COLO668 (cell line): ENCODE measurements around the gene PRELID3B.

Experiments used
- DNase-seq: peaks from one replicate; lab custom pipeline; 2025; ENCODE audit not compliant: unreplicated experiment; lab: John Stamatoyannopoulos, UW

Gene PRELID3B

DNA sequence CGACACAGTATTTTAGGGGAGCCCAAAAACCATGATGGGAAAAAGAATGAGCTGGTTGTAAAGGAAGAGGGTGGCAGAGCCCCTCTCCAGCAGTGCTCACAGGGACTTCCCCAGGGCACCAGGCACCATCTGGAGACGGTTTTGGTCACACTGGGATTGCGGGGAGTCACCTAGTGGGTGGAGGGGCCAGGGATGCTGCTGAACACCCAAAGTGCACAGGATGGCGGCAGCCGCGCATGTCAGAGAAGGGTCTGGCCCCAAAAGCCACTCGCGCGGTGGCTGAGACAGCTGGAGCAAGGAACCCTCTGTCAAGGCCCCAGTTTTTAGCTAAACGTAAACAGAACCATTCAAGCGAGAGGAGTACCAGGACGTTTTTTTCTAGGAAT lies 46.4 kb downstream of the PRELID3B start:
- DNase-seq = peak; percentile 39

DNA sequence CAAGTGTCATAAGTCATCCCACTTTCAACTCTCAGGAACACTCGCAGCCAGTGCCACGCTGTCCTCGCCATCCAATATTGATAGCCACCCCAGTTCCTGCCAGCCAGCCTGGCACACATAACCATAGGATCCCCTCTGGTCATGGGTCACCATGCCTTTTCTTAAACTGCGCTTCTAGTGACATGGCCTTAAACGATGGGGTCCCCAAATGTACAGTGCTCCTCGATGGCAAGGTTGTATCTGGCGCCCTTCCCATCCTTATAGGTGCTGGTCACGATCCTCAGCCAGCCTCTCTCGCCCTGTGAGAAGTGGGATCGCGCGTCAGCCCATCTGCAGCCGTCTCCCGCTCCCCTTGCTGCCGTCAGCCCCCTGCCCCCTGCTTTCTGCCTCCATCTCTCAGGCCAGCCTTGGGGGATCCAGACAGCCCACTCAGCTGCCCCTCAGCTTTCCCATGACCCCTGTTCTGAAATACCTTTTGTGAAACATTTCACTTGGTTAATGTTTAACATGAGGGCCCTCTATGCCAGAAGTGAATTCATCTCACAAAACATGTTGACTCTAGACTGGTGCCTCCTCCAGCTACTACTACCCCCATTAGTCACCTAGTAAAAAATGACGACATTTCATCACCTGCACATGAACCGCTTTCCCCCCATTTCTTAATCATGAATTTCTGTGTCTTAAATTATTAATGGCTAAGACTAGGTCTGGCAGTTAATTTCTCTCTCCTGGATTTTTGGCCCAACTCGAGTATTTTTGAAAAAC lies 46.9 kb downstream of the PRELID3B start:
- DNase-seq = peak; percentile 50

DNA sequence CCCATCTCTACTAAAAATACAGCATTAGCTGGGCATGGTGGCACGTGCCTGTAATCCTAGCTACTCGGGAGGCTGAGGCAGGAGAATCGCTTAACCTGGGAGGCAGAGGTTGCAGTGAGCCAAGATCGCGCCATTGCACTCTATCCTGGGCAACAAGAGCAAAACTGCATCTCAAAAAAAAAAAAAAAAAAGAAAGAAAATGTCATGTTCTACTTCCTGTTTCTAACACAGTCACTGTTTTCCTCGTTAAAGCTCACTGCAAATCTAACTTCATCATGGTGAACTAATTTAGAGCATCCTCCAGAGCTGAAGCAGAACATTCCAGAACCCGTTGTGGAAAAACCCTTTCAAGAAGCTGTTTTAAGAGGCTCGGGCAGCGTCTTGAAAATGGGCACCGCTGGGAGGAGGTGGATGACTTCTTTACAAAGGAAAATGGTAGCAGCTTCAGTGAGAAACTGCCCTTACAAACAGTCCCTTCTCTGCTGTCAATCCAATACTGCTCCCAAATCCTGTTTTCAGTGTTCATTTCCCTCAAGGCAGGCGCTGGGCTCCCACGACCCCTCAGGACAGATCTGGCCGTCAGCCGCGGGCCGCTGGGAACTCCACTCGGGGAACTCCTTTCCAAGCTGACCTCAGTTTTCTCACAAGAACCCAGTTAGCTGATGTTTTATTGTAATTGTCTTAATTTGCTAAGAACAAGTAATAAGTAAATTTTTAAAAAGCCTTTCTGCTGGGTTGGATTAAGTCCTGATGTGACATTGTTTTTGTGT lies 48.0 kb downstream of the PRELID3B start:
- no peak for DNase-seq

DNA sequence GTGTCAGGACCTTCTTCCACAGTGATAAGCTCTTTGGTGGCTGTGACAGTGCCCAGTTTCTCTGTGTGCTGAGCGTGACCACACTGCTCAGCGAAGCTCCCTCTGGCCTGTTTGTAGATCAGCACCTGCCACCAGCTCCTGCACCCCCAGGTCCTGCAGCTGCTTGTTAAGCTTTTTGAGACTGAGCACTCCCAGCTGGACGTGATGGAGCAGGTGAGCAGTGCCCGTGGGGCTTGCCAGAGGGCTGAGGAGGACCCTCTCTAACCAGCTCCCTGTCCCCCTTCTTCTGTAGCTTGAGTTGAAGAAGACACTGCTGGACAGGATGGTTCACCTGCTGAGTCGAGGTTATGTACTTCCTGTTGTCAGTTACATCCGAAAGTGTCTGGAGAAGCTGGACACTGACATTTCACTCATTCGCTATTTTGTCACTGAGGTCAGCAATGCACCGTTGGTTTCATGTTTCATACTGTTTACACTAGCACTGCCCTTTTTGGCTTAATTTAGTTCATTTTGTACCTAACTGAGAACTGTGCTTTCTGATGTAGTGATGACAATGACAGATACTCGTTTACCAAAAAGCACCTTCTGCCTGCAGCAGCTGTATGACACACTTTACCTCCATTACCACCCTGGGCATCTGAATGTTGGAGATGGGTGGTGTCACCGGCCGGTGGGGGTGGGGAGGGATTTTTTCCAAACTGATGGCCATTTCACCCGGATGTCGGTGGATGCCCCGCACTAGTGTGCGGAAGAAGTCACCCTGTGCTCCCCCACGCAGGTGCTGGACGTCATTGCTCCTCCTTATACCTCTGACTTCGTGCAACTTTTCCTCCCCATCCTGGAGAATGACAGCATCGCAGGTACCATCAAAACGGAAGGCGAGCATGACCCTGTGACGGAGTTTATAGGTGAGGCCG lies 49.0 kb downstream of the PRELID3B start:
- peak; percentile 77 for DNase-seq

DNA sequence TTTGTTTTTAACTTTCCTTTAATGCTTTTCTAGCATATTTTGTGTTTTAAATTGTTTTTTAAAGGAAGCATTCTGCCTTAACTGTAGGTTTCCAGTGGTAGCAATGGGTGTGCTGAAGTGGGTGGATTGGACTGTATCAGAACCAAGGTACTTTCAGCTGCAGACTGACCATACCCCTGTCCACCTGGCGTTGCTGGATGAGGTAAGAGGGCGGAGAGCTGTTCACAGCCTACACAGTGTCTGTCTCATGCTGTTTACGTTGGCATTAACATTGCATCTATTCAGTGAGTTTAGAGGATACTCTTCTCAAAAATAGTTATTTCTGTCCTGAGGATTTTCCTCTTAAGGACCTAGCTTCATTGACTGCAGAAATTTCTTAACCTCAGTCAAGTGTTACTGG lies 49.7 kb downstream of the PRELID3B start:
- DNase-seq = no peak

DNA sequence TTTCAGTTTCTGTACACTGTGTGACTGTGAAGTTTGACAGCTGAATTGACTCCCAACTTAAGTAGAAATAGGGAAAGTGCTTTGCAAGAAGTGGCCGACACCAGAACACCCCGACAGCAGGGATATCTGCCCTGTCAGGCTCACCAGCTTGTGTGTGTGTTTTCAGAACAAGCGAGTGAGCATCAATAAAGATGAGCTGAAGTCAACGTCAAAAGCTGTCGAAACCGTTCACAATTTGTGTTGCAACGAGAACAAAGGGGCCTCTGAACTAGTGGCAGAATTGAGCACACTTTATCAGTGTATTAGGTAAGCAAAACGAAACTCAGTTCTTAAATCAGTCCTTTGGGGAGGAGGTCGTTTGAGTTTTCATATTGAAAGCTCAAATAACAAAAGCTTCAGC lies 50.9 kb downstream of the PRELID3B start:
- DNase-seq = no peak

DNA sequence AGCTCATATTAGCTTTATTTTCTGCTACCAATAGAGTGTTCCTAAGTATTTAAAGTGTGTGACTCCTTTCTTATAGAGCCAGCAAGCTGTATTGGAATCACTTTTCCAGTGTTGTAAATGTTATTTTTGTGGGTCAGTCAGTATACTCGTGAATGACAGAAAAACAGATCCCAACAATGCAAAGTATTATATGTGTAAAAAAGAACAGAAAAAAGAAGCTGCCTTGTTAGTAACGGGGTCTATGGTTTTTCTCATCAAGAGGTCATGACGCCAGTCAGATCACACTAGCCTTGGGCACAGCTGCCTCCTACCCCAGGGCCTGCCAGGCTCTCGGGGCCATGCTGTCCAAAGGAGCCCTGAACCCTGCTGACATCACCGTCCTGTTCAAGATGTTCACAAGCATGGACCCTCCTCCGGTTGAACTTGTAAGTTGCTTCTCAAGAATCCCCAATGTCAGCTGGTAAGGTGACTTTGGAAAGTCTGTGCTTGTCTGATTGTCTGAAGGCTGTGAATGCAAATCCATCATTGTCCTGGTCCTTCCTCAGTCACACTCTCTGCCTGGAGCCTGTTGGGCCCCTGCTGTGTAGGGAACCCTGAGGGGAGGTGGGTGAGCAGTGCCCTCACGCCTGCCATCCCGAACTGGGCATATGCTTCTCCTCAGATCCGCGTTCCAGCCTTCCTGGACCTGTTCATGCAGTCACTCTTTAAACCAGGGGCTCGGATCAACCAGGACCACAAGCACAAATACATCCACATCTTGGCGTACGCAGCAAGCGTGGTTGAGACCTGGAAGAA lies 51.7 kb downstream of the PRELID3B start:
- DNase-seq = no peak

GRCh38 chr20:58989196-58989595 lies 53.4 kb downstream of the PRELID3B start:
- no peak for DNase-seq

GRCh38 chr20:58988565-58988882 lies 54.1 kb downstream of the PRELID3B start:
- DNase-seq = no peak

- DNase-seq = no peak
Observed at GRCh38 chr20:58987790-58988564, 54.6 kb downstream of the PRELID3B start.

- no peak for DNase-seq
Observed at GRCh38 chr20:58986968-58987517, 55.5 kb downstream of the PRELID3B start.

GRCh38 chr20:58986286-58986967 lies 56.2 kb downstream of the PRELID3B start:
- no peak for DNase-seq

- no peak for DNase-seq
Observed at GRCh38 chr20:58985656-58986055, 56.9 kb downstream of the PRELID3B start.

DNA sequence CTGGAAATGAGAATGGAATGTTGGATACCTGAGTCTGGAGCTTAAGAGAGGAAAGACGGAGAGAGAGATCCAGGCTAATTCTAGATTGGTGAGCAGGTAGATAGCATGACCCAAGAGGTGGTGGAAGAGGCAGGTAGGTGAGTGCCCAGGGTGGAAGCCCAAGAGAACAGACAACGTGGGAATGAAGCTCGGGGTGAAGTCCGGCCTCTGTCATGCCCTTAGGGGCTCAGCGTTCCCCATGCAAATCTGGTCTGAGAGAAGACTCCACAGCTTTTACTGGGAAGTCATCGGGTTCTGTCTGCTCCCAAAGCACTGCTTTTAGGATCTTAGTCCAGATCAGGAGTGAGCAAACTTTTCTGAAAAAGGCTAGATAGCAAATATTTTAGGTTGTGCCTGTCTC lies 57.9 kb downstream of the PRELID3B start:
- no peak for DNase-seq
